Fibroblast of pulmonary artery (primary cell): Measurements from ENCODE around the gene SMAD7.
A peak's percentile ranks its signal among the peaks of the same experiment; 100 is the strongest.

Source experiments
- DNase-seq: peaks from one replicate; pipeline ENCODE4 v3.0.0-alpha.2; 2010; ENCODE audit warnings: low read depth
- H3K4me3 ChIP-seq: replicated peaks from 2 replicates; pipeline ENCODE4 v1.5.1; 2011; ENCODE audit warnings: low read depth, mild to moderate bottlenecking, control low read depth, low read length, moderate library complexity
- TF ChIP-seq, protein P1 (sequence below): IDR thresholded peaks from 2 replicates; pipeline ENCODE4 v1.5.1; 2011; ENCODE audit warnings: mild to moderate bottlenecking, control low read depth, low read length, inconsistent platforms; ENCODE audit errors: missing control alignments

Gene SMAD7

DNA sequence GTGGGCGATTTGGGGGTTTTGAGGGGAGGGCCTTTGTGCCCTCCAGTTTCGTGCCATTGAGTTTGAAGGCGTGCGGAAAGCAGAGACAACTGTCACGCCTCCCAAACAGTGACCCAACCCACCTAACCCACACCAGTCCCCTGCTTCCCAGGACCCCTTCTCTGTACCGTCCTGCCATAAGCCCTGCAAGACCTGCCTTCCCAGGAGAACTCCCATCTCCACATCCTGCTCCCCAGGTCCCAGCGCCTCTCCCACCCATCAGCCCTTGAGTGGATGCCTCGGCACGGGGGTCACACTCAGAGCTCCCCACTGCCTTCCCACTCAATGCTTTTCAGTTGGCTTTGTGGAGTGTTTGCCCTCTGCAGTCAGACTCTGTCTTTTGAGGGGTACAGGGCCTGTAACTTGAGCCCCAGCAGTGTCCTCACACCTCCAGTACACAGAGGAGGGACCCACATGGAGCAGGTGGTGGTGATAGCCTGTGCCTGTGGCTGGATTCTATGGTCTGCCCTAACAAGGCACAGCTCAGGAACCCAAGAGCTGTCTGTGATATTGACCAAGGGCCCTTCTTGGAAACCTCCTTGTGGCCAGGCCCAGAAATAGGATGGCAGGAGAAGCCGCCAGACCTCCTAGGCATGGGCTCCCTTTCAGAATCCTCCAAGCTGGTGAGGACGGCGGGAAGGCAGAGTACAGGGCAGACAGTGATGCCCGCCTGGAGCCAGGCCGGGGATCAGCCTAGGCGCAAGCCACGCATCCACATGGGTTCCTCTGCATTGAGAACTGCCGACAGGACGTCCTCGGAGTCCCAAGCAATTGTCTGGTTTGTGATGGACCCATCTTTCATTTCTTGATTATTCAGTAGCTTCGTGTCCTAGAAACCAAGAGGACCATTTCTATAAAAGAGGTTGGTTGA is 44.4 kb upstream of the SMAD7 start:
- H3K4me3 ChIP-seq: no peak overlapping the region
- TF ChIP-seq, protein P1, sequence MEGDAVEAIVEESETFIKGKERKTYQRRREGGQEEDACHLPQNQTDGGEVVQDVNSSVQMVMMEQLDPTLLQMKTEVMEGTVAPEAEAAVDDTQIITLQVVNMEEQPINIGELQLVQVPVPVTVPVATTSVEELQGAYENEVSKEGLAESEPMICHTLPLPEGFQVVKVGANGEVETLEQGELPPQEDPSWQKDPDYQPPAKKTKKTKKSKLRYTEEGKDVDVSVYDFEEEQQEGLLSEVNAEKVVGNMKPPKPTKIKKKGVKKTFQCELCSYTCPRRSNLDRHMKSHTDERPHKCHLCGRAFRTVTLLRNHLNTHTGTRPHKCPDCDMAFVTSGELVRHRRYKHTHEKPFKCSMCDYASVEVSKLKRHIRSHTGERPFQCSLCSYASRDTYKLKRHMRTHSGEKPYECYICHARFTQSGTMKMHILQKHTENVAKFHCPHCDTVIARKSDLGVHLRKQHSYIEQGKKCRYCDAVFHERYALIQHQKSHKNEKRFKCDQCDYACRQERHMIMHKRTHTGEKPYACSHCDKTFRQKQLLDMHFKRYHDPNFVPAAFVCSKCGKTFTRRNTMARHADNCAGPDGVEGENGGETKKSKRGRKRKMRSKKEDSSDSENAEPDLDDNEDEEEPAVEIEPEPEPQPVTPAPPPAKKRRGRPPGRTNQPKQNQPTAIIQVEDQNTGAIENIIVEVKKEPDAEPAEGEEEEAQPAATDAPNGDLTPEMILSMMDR: no peak
- DNase-seq: no peak

DNA sequence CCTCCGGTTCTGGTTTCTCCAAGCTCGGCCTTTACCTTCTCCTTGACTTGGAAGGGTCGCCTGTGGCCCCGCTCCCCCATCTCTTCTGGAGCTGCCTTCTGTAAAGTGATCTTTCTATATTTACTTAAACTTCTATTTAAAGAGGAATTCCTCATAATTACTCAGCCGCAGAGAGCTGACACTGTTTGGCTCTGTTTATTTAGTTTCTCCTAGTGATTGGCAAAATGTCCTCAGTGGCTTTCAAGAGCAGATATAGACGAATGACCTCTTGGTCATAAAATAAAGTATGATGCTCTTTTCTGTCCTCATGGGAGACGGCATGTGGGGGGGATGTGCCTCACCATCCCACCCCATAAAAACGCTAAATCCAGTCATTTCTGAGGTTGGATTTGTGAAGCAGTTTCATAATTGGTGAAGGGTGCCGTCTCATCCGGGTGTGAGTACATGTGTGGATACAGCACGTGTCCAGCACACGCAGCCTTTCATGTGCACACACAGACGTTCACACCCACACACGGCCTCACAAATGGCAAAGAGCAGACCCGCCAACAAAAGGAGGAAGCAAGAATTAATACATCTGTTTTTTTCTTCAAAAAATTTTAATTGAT is 43.4 kb upstream of the SMAD7 start:
- H3K4me3 ChIP-seq: no peak overlapping the region
- TF ChIP-seq, protein P1: no peak

DNA sequence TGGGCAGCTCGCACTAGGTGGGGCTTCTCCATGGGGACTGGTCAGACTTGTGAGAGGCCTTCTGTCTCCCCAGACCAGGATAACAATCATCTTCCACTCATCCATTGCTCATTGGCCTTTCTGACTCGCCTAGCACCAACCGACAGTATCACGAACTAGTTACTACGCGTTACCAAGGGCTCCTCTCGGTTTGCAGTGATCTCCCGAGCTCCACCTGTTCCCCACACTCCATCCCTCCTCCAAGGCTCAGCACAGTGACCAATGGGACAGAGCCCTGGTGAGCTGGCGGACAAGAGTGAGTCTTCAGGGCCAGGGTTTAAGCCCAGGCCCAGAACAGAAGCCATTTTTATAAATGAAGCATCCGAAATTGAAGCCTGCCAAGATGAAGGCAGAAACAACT is 42.8 kb upstream of the SMAD7 start:
- H3K4me3 ChIP-seq: no peak overlapping the region
- DNase-seq: no peak
- TF ChIP-seq, protein P1: no peak

More for the DNA sequence above, 43.4 kb upstream of the SMAD7 start:
- peak; percentile 67 for DNase-seq

DNA sequence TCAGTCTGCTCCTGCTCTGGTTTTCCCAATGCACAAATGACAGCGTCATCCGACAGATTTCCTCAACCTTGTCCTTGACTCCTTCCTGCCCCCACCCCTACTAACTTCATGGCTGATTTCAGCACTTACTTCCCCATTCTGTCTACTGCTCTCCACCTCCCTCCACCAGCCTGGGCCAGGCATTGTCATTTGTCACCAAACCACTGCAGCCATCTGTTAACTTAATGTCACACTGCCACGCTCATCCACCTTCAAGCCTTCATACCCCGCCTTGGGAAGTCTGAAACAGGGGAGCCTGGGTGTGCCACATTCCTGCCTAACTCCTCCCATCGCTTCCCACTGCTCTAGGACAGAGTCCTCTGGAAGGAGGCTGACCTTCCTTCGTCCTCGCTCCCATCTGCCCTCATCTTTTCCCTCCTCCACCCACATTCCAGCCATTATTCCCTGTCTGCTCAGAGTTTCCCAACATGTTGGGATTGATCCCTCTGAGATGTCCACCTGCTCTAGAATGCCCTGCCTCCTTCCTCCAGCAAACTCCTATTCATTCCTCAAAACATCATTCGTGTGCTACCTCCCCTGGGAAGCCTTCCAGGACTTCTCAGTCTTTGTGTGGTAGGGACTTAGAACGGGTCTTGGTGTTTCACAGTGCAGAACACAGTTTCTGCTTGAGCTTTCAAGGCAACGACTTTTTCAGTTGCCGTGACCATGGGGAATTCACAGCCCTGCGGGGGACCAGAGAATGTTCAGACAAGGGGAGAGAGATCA is 42.2 kb upstream of the SMAD7 start:
- DNase-seq: no peak
- TF ChIP-seq, protein P1: no peak
- no peak overlapping the region for H3K4me3 ChIP-seq

DNA sequence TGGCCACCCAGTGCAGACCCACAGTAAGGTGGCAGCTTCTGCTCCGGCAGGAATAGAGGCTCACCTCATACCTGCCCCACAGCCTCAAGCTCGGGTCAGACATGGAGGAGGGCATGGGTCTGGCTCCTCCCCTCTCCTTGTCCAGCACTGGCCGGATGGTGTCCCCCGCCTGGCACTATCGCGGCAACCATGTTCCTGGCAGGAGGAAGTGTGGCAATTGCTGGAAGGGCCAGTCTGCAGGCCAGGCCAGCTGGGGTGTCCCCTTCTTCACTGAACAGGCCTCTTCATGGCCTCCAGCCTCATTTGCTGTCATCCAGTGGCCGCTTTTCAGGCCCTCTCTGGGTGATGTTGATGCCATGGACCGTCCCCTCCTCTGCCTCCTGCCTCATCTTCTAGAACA is 41.4 kb upstream of the SMAD7 start:
- no peak overlapping the region for H3K4me3 ChIP-seq
- TF ChIP-seq, protein P1: no peak
- DNase-seq: no peak

DNA sequence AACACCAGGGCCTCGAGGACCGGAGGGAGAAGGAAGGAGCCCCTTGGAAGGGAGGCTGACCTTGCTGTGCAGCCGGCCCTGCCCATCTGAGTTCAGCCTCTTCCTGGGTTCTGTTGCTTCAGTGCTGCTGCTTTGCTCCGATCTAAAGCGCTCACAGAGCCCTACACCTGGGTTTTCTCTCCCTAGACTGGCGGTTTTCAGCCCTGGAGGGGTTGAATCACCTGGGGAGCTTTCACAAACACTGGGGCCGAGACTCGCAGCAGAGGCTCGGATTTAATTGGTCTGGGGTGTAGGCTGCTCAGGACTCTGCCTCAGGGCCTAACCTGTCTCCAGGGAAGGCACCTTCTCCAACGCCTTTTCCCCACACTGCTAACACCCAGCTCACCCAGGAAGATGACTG is 40.9 kb upstream of the SMAD7 start:
- no peak for DNase-seq
- TF ChIP-seq, protein P1: no peak
- no peak overlapping the region for H3K4me3 ChIP-seq
